ENCODE results near the gene SHC2.

DNA sequence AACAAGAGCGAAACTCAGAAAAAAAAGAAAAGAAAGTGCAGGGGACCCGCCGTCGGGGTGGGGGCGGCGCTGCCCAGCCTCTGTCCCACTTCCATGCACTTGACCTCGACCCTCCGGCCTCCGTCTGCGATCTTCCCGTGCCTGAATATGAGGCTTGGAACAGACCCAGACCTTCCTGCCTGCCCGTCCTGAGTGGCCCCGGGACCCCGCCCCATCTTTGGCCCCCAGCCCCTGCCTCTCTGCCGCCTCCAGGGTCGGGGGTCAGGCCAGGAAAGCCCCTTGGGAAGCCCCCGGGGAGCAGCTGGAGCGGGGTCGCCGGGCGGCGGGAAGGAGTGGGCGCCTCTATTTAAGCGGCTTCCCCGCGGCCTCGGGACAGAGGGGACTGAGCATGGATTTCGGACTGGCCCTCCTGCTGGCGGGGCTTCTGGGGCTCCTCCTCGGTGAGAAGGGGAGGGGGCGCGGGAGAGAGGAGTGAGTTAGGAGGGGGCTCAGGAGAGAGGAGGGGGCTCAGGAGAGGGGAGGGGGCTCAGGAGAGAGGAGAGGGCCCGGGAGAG is 35.4 kb upstream of the SHC2 start, which contains the start of gene MADCAM1:
- TF ChIP-seq POLR2AphosphoS5 (IDR thresholded peaks at IDR 0.05; ENCODE audit: low read depth, low read length) (no peak), POLR2A (IDR thresholded peaks at IDR 0.05; ENCODE audit: low read depth, low read length) (no peak), TAF1 (IDR thresholded peaks at IDR 0.05; ENCODE audit: borderline replicate concordance, low read depth, low read length) (no peak)

Measured in GM12892 (cell line).